Stimulated activated effector memory CD8-positive, alpha-beta T cell treated with anti-CD3 and anti-CD28 coated beads, Interleukin-12 subunit alpha, Interleukin-12 subunit beta, amount 100 ng/mL, for 72 hours (primary cell): Measurements from ENCODE around the gene SVOP.

ENCODE experiments used
- ATAC-seq: fragments of 150-1000 bp; cut with Tn5 transposase; 2 replicates; pipeline ENCODE4 v1.10.0; 2021
- DNase-seq, 2 donors: peaks; one replicate each; pipeline ENCODE4 v3.0.0; 2021 to 2022; ENCODE audit warnings: low spot score in 2 of 2
- H3K27ac Mint-ChIP-seq: one replicate; pipeline ENCODE4 v1.8.0; 2022; ENCODE audit warnings: mild to moderate bottlenecking, mixed read lengths
- H3K36me3 Mint-ChIP-seq: one replicate; pipeline ENCODE4 v1.8.0; 2022; ENCODE audit warnings: mild to moderate bottlenecking, mixed read lengths
- H3K4me1 Mint-ChIP-seq: one replicate; pipeline ENCODE4 v1.8.0; 2022; ENCODE audit warnings: mixed read lengths
- H3K4me3 Mint-ChIP-seq: one replicate; pipeline ENCODE4 v1.8.0; 2022; ENCODE audit warnings: mild to moderate bottlenecking, mixed read lengths
- H3K9me3 Mint-ChIP-seq: one replicate; pipeline ENCODE4 v1.8.0; 2022; ENCODE audit warnings: mixed read lengths

Gene SVOP

GRCh38 chr12:108907839-108908351, 113.0 kb downstream of the SVOP start:
- H3K36me3 Mint-ChIP-seq = no peaks in the 10 kb centered on the region
- DNase-seq (no peak), ATAC-seq (no peak)
- no peak overlapping the region for H3K27ac Mint-ChIP-seq
- H3K4me3 Mint-ChIP-seq = no peak overlapping the region
- no peaks in the 10 kb centered on the region for H3K9me3 Mint-ChIP-seq
- no peaks in the 10 kb centered on the region for H3K4me1 Mint-ChIP-seq

DNA sequence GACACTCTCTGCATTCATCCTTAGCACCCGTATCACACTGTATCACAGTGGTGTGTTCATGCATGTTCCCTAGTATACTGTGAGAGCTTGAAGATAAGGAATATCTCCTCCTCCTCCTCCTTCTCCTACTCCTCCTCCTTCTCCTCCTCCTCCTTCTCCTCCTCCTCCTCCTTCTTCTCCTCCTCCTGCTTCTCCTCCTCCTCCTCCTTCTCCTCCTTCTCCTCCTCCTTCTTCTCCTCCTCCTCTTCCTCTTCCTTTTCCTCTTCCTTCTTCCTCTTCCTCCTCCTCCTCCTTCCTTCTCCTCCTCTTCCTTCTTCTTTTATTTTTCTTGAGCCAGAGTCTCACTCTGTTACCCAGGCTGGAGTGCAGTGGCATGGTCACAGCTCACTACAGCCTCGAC, 113.9 kb downstream of the SVOP start:
- H3K9me3 Mint-ChIP-seq = no peaks in the 10 kb centered on the region
- H3K36me3 Mint-ChIP-seq = no peaks in the 10 kb centered on the region
- ATAC-seq = no peak
- H3K4me3 Mint-ChIP-seq = no peak overlapping the region
- no peaks in the 10 kb centered on the region for H3K4me1 Mint-ChIP-seq
- no peak for DNase-seq
- H3K27ac Mint-ChIP-seq = no peak overlapping the region

- no peak for ATAC-seq
- H3K9me3 Mint-ChIP-seq = no peaks in the 10 kb centered on the region
- H3K36me3 Mint-ChIP-seq = no peaks in the 10 kb centered on the region
- DNase-seq = no peak
- H3K27ac Mint-ChIP-seq = no peak overlapping the region
- no peaks in the 10 kb centered on the region for H3K4me1 Mint-ChIP-seq
- H3K4me3 Mint-ChIP-seq = no peak overlapping the region
Observed at GRCh38 chr12:108905725-108906124, 115.1 kb downstream of the SVOP start.

- peaks cover 8% of the 10 kb centered on the region for H3K4me1 Mint-ChIP-seq
- DNase-seq (no peak), ATAC-seq (no peak)
- H3K4me3 Mint-ChIP-seq = no peak overlapping the region
- no peaks in the 10 kb centered on the region for H3K36me3 Mint-ChIP-seq
- H3K27ac Mint-ChIP-seq = no peak overlapping the region
- no peaks in the 10 kb centered on the region for H3K9me3 Mint-ChIP-seq
Observed at GRCh38 chr12:108899145-108899544, 121.7 kb downstream of the SVOP start.

GRCh38 chr12:108896817-108897216, 124.1 kb downstream of the SVOP start:
- ATAC-seq (no peak), DNase-seq (no peak)
- no peaks in the 10 kb centered on the region for H3K36me3 Mint-ChIP-seq
- H3K4me1 Mint-ChIP-seq = peaks cover 8% of the 10 kb centered on the region
- no peak overlapping the region for H3K27ac Mint-ChIP-seq
- H3K9me3 Mint-ChIP-seq = no peaks in the 10 kb centered on the region
- no peak overlapping the region for H3K4me3 Mint-ChIP-seq

GRCh38 chr12:108896336-108896735, 124.5 kb downstream of the SVOP start:
- ATAC-seq = no peak
- Mint-ChIP-seq H3K4me3 (no peak overlapping the region), H3K9me3 (no peaks in the 10 kb centered on the region), H3K4me1 (peaks cover 8% of the 10 kb centered on the region), H3K27ac (no peak overlapping the region), H3K36me3 (no peaks in the 10 kb centered on the region)
- no peak for DNase-seq

DNA sequence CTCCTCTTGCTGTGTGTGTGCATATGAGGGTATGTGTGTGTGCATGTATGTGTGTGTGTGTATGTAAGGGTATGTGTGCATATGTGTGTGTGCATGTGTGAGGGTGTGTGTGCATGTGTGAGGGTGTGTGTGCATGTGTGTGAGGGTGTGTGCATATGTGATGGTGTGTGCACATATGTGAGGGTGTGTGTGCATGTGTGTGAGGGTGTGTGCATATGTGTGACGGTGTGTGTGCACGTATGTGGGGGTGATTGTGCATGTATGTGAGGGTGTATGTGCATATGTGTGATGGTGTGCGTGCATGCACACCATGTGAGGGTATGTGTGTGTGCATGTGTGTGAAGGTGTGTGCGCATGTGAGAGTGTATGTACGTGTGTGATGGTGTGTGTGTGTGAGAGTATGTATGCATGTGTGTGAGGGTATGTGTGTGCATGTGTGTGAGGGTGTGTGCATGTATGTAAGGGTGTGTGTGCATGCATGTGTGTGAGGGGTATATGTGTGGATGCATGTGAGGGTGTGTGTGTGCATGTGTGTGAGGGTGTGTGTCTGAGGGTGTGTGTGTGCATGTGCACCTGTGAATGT, 125.6 kb downstream of the SVOP start:
- no peaks in the 10 kb centered on the region for H3K36me3 Mint-ChIP-seq
- no peak for ATAC-seq

GRCh38 chr12:108890208-108890607, 130.7 kb downstream of the SVOP start:
- Mint-ChIP-seq H3K9me3 (peaks cover 3% of the 10 kb centered on the region), H3K4me3 (no peak overlapping the region), H3K4me1 (peaks cover 2% of the 10 kb centered on the region), H3K27ac (no peak overlapping the region), H3K36me3 (no peaks in the 10 kb centered on the region)
- DNase-seq (no peak), ATAC-seq (no peak)

More for the DNA sequence above, 125.6 kb downstream of the SVOP start:
- no peak for DNase-seq
- H3K9me3 Mint-ChIP-seq = peaks cover 3% of the 10 kb centered on the region
- peaks cover 8% of the 10 kb centered on the region for H3K4me1 Mint-ChIP-seq
- no peak overlapping the region for H3K4me3 Mint-ChIP-seq
- H3K27ac Mint-ChIP-seq = no peak overlapping the region

GRCh38 chr12:108888031-108888430, 132.8 kb downstream of the SVOP start:
- Mint-ChIP-seq H3K4me3 (no peak overlapping the region), H3K27ac (no peak overlapping the region), H3K36me3 (no peaks in the 10 kb centered on the region), H3K9me3 (peaks cover 3% of the 10 kb centered on the region), H3K4me1 (peaks cover 6% of the 10 kb centered on the region)
- ATAC-seq (no peak), DNase-seq (no peak)

DNA sequence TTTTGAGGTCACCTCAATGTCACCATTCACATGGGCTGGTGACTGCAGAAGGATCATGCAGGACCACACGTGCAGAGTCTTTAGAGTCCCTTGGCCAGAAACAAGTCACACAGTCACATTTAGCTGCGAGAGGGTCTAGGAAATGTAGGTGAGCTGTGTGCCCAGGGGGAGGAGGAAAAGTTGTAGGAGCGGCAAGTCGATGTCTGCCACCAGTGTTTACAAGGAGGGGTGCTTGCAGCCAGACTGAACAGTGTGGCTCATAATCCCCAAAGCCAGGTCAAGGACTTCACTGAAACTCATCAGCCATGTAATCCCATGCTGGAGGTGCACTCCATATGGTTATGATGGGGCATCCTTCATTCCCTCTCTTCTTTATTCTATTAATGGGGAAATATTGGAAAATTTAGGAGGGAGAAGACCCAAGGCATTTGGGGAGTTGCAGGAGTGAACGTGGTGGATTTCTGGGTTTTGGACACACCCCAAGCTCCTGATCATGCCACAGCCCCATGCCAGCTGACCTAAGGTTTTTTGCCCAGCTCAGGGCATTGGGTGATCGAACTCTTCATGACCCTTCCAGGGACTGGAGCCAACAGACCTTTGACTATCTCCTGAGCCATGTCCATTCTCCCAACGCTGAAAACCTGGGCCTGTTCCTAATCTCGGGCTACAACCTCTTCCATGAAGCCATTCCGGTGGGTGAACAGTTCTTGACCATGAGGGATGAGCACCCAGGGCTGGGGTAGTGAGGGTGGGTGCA, 133.8 kb downstream of the SVOP start:
- no peak overlapping the region for H3K27ac Mint-ChIP-seq
- no peaks in the 10 kb centered on the region for H3K36me3 Mint-ChIP-seq
- ATAC-seq = no peak
- H3K9me3 Mint-ChIP-seq = peaks cover 3% of the 10 kb centered on the region
- H3K4me1 Mint-ChIP-seq = peaks cover 6% of the 10 kb centered on the region
- DNase-seq = no peak
- no peak overlapping the region for H3K4me3 Mint-ChIP-seq

- Mint-ChIP-seq H3K27ac (no peak overlapping the region), H3K4me3 (no peak overlapping the region), H3K36me3 (no peaks in the 10 kb centered on the region), H3K4me1 (peaks cover 6% of the 10 kb centered on the region), H3K9me3 (no peaks in the 10 kb centered on the region)
- ATAC-seq = peak; percentile 79
- DNase-seq = peak; percentile 56 to 85
Observed at GRCh38 chr12:108884116-108885012, 136.5 kb downstream of the SVOP start.

DNA sequence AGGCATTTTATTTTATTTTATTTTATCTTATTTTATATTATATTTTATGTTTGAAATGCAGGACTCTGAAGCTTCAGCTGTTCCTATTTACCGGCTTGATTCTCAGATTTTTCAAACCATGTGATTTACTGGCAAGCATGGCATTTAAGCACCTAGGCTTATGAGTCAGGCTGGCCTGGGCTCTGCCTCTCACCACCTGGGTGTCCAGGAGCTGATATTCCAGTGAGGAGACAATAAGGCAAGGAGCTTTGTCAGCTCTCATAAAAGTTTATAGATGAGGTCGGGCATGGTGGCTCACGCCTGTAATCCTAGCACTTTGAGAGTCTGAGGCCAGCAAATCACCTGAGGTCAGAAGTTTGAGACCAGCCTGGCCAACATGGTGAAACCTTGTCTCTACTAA, 138.9 kb downstream of the SVOP start:
- ATAC-seq (no peak), DNase-seq (no peak)
- no peak overlapping the region for H3K4me3 Mint-ChIP-seq
- H3K27ac Mint-ChIP-seq = no peak overlapping the region
- no peaks in the 10 kb centered on the region for H3K9me3 Mint-ChIP-seq
- no peaks in the 10 kb centered on the region for H3K36me3 Mint-ChIP-seq
- H3K4me1 Mint-ChIP-seq = peaks cover 6% of the 10 kb centered on the region

- H3K9me3 Mint-ChIP-seq = no peaks in the 10 kb centered on the region
- no peak within 1 kb of the TSS for H3K27ac Mint-ChIP-seq
- H3K4me3 Mint-ChIP-seq = no peak within 1 kb of the TSS
Observed at GRCh38 chr12:108879615-108880254, 141.1 kb downstream of the SVOP start, which contains the start of gene DAO. DAO (plus strand) TSS chr12:108880092; CDS start chr12:108885007, 4,915 bp downstream.

GRCh38 chr12:108876550-108876949, 144.3 kb downstream of the SVOP start:
- Mint-ChIP-seq H3K4me3 (no peak overlapping the region), H3K4me1 (no peaks in the 10 kb centered on the region), H3K9me3 (no peaks in the 10 kb centered on the region), H3K36me3 (no peaks in the 10 kb centered on the region), H3K27ac (no peak overlapping the region)
- ATAC-seq = peak; percentile 66
- DNase-seq = no peak

More at GRCh38 chr12:108879615-108880254, 141.1 kb downstream of the SVOP start, which contains the start of gene DAO:
- DNase-seq (no peak), ATAC-seq (no peak)
- H3K4me1 Mint-ChIP-seq = peaks cover 6% of the 10 kb centered on the region
- H3K36me3 Mint-ChIP-seq = no peaks in the 10 kb centered on the region
